Astrocyte of the spinal cord (primary cell): ENCODE measurements around the gene ATF7IP.
"Not testable (repeated sequence)": the region's sequence is repeated elsewhere in the genome, so short reads cannot be mapped to it uniquely, and the experiment has no call there.

Experiments used
- DNase-seq: peaks from one replicate; pipeline ENCODE4 v3.0.0; 2011; ENCODE audit warnings: low read depth, low spot score
- H3K4me3 ChIP-seq: 2 replicates; pipeline ENCODE4 v1.5.1; 2011; ENCODE audit warnings: low read depth, mild to moderate bottlenecking, low read length, moderate library complexity
- in situ Hi-C: cut with HindIII; loops from 2 replicates; pipeline ENCODE4 v1.10.0; 2017; ENCODE audit warnings: low sequenced_read_pairs
- TF ChIP-seq, protein P1 (sequence below): IDR thresholded peaks from 2 replicates; pipeline ENCODE4 v1.5.1; 2012; ENCODE audit warnings: low read depth, mild to moderate bottlenecking, low read length, inconsistent platforms

ATF7IP gene

GRCh38 chr12:14403293-14403692 is 37.8 kb downstream of the ATF7IP start:
- H3K4me3 ChIP-seq, result no peak overlapping the region
- TF ChIP-seq, protein P1, sequence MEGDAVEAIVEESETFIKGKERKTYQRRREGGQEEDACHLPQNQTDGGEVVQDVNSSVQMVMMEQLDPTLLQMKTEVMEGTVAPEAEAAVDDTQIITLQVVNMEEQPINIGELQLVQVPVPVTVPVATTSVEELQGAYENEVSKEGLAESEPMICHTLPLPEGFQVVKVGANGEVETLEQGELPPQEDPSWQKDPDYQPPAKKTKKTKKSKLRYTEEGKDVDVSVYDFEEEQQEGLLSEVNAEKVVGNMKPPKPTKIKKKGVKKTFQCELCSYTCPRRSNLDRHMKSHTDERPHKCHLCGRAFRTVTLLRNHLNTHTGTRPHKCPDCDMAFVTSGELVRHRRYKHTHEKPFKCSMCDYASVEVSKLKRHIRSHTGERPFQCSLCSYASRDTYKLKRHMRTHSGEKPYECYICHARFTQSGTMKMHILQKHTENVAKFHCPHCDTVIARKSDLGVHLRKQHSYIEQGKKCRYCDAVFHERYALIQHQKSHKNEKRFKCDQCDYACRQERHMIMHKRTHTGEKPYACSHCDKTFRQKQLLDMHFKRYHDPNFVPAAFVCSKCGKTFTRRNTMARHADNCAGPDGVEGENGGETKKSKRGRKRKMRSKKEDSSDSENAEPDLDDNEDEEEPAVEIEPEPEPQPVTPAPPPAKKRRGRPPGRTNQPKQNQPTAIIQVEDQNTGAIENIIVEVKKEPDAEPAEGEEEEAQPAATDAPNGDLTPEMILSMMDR, result no peak
- no peak for DNase-seq
- in situ Hi-C loops, result no loop called here

- DNase-seq, result peak; percentile 93
These were observed 38.3 kb downstream of the ATF7IP start for GRCh38 chr12:14403711-14404196.

DNA sequence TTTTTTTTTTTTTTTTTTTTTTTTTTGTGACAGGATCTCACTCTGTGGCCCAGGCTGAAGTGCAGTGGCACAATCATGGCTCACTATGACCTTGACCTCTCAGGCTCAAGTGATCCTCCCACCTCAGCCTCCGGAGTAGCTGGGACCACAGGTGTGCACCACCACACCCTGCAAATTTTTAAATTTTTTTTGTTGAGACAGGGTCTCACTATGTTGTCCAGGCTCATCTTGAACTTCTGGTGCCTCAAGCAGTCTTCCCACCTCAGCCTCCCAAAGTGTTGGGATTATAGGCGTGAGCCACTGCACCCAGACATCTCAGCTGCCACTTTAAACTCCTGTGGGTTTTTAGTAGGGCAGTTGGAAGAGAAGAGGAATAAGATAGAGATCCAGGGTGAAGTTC is 39.9 kb downstream of the ATF7IP start:
- H3K4me3 ChIP-seq, in situ Hi-C loops, DNase-seq: not testable (repeated sequence)

More at GRCh38 chr12:14403711-14404196, 38.3 kb downstream of the ATF7IP start:
- no peak overlapping the region for H3K4me3 ChIP-seq
- TF ChIP-seq, protein P1, result no peak
- in situ Hi-C loops, result no loop called here

GRCh38 chr12:14408208-14408607 is 42.7 kb downstream of the ATF7IP start:
- peak; percentile 54 for DNase-seq
- TF ChIP-seq, protein P1, result no peak
- in situ Hi-C loops, result no loop called here
- H3K4me3 ChIP-seq, result no peak overlapping the region

DNA sequence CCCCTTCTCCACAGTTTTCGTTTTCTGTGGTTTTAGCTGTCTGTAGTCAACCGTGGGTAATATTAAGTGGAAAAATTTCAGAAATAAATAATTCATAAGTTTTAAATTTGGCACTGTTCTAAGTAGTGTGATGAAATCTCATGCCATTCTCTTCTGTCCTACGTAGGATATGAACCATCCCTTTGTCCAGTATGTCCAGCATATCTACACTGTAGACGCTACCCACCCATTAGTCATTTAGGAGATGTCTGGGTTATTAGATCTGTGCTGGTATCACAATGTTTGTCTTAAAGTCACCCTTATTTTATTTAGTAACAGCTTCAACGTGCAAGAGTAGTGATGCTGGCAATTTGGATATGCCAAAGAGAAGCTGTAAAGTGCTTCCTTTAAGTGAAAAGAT is 44.7 kb downstream of the ATF7IP start:
- in situ Hi-C loops, result no loop called here
- H3K4me3 ChIP-seq, result no peak overlapping the region
- TF ChIP-seq, protein P1, result no peak
- no peak for DNase-seq

DNA sequence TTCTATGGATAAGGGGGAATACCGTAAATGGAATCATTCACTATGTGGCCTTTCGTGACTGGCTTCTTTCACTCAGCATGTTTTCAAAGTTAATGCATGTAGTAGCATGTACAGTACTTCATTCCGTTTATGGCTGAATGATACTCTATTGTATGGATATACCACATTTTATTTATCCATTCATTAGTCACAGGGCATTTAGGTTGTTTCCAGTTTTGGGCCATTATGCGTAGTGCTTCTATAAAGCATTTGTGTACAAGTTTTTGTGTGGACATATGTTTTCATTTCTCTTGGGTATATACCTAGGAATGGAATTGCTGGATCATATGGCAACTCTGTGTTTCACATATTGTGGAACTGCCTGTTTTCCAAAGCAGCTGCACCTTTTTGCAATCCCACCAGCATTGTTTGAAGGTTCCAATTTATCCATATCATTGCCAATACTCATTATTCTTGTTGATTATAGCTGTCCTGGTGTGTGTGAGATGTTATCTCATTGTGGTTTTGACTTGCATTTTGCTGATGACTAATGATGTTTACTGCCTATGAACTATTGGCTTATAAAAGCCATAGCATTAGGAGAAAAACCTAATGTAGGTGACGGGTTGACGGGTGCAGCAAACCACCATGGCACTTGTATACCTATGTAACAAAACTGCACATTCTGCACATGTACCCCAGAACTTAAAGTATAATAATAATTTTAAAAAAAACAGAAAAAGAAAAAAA is 45.5 kb downstream of the ATF7IP start:
- H3K4me3 ChIP-seq, result no peak overlapping the region
- TF ChIP-seq, protein P1, result no peak
- in situ Hi-C loops, result no loop called here
- DNase-seq, result no peak

DNA sequence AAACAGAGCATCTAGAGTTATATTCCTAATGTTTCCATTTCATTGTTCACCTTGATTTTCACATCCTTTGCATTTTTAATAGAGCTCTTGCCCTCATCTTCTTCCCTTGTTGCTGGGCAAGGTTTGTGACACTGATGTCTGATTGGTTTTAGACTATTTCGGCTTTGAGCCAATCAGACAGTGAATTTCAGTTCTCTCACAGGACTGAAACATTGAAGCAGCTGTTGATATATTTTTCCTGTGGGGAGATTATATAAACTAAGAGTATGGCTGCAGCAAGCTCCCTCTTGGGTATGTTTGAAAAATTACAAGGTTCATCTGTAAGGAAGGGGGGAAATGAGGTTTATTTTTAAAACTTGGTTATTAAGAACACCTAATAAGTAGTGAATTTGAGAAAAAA is 51.2 kb downstream of the ATF7IP start:
- in situ Hi-C loops, result no loop called here
- peak; percentile 92 for DNase-seq
- no peak overlapping the region for H3K4me3 ChIP-seq
- TF ChIP-seq, protein P1, result peak; percentile 39
